GM21367 (cell line): ENCODE measurements around the gene CNTNAP4.

Experiments
- ATAC-seq: cut with Tn5 transposase; IDR thresholded peaks from one replicate; pipeline ENCODE4 v1.9.1; 2021; ENCODE audit not compliant: unreplicated experiment

CNTNAP4 gene

GRCh38 chr16:76574651-76575050 lies 297.4 kb downstream of the CNTNAP4 start:
- no peak for ATAC-seq

- peak; percentile 9 for ATAC-seq
Measured at GRCh38 chr16:76576526-76576925, 299.3 kb downstream of the CNTNAP4 start.

GRCh38 chr16:76577003-76577402 lies 299.8 kb downstream of the CNTNAP4 start:
- ATAC-seq, result peak; percentile 73

GRCh38 chr16:76579277-76579922 lies 302.2 kb downstream of the CNTNAP4 start:
- no peak for ATAC-seq

GRCh38 chr16:76583466-76583865 lies 306.3 kb downstream of the CNTNAP4 start:
- no peak for ATAC-seq

- ATAC-seq, result no peak
Measured at GRCh38 chr16:76583945-76584344, 306.7 kb downstream of the CNTNAP4 start.

- ATAC-seq, result no peak
Measured at GRCh38 chr16:76598498-76598897, 321.3 kb downstream of the CNTNAP4 start.

GRCh38 chr16:76607317-76607716 lies 330.1 kb downstream of the CNTNAP4 start:
- ATAC-seq, result no peak
